Fibroblast of mammary gland (primary cell): ENCODE data around the gene CTNNBIP1.
A peak's percentile ranks its signal among the peaks of the same experiment; 100 is the strongest.

Experiments
- DNase-seq: peaks from one replicate; pipeline ENCODE4 v3.0.0-alpha.2; 2010; ENCODE audit warnings: low read depth
- H3K4me3 ChIP-seq: 2 replicates; pipeline ENCODE4 v1.5.1; 2011; ENCODE audit warnings: low read depth, mild to moderate bottlenecking, low read length, moderate library complexity; ENCODE audit not compliant: control insufficient read depth
- TF ChIP-seq, protein P1 (sequence below): conservative IDR thresholded peaks from 2 replicates; pipeline ENCODE4 v1.5.1; 2011; ENCODE audit warnings: low read depth, low read length, inconsistent platforms; ENCODE audit not compliant: control insufficient read depth, insufficient read depth

CTNNBIP1 gene

DNA sequence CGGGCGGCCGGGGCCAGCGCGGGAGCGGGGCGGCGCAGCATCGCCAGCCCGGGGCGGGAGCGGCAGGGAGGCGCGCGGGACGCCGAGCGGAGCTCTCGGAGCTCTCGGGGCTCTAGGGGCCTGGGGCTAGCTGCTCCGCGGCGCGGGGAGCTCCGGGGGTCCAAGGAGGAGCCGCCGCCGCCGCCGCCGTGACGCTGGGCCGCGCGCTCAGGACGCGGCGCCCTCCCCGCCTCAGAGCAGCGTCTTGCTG, 86.5 kb downstream of the CTNNBIP1 start:
- H3K4me3 ChIP-seq = peak overlapping the region; percentile 83
- DNase-seq = no peak
- TF ChIP-seq, protein P1, sequence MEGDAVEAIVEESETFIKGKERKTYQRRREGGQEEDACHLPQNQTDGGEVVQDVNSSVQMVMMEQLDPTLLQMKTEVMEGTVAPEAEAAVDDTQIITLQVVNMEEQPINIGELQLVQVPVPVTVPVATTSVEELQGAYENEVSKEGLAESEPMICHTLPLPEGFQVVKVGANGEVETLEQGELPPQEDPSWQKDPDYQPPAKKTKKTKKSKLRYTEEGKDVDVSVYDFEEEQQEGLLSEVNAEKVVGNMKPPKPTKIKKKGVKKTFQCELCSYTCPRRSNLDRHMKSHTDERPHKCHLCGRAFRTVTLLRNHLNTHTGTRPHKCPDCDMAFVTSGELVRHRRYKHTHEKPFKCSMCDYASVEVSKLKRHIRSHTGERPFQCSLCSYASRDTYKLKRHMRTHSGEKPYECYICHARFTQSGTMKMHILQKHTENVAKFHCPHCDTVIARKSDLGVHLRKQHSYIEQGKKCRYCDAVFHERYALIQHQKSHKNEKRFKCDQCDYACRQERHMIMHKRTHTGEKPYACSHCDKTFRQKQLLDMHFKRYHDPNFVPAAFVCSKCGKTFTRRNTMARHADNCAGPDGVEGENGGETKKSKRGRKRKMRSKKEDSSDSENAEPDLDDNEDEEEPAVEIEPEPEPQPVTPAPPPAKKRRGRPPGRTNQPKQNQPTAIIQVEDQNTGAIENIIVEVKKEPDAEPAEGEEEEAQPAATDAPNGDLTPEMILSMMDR = no peak

DNA sequence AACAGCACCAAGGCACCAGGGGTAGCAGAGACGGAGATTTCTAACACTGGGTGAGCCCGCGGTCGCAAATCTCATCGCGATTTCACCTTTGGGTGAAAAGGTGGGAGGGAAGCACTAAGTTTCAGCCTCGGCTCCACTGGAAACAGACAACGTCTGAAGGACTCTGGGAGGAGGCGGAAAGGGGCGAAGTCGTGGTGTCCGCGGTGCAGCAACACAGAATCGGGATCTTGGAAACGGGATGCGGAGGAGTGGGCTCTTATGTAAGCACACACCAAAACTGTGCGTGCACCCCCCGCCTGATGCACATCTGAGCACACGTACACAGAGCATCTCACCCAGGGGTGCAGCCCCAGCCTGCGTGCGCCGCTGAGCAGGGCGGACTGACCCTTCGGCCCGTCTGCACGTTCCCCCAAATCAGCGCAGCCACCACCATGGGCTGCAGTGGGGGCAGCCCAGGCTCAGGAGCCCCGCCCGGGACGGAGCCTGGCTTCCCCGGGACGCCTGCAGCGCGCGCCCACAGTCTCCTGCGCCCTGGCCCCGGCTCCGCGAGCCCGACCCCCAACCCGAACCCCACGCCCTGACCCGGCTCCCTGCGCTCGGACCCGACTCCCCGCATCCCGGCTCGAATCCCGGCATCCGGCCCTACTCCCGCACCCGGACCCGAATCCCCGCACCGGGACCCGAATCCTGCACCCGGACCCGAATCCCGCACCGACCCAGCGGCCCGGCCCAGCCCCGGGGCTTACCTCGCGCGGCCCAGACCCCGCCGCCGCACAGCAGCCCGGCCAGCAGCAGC, 87.0 kb downstream of the CTNNBIP1 start:
- DNase-seq = peak; percentile 17
- TF ChIP-seq, protein P1 = no peak
- peak overlapping the region; percentile 83 for H3K4me3 ChIP-seq

DNA sequence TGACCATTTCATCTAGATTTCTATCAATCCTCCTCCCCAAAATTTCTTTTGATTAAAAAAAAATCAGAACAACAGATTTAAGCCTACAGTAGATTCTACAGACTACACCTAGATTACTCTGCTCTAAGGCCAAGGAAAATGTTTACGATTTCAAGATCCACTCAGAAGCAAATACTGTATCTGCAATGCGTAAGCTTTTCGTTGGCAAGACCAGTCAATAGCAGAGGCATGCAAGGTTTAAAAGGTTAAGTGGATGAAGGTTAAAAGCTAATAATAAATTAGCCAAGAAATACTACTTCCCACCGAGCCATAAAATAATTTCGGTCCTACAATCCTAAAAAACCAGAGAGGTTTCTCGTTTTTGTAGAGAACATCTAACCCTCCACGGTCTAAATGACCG, 87.6 kb downstream of the CTNNBIP1 start:
- TF ChIP-seq, protein P1 = no peak
- DNase-seq = peak; percentile 32
- H3K4me3 ChIP-seq = peak overlapping the region; percentile 83

DNA sequence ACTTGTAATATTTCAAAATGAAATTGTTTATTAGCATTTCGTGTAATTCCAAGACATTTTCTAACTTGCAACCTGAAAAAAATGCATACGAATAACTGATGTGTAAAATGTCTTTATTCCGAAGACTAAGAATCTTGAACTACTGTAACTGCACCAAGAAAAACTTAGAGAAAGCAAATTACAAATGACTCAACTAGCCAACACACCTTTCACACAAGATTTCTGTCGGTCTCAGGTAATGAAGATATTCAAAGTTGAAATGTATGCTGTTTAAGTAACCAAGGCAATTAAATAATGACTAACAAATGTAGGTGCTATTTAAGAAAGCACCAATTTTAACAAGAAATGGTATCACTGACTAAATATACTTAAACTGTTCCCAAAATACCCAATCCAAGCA, 88.4 kb downstream of the CTNNBIP1 start:
- TF ChIP-seq, protein P1 = no peak
- H3K4me3 ChIP-seq = no peak overlapping the region
- DNase-seq = no peak

DNA sequence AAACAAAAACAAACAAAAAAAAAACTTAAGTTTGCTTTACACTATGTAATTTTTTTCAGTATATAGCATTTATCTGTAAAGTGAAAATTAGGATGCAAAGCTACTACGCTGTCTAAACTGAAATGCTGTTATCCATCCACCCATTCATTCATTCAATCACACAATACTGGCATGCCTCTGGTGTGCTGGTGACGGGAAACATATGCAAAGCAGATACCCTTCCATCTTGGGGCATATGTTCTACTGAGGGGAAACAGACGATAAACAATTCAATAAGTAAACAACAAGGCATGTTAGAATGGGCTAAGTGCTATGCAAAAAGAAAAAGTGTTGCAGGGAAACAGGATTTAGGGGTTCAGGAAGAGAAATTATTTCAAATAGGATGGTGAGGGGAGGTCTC, 89.5 kb downstream of the CTNNBIP1 start:
- no peak for DNase-seq
- TF ChIP-seq, protein P1 = no peak
- no peak overlapping the region for H3K4me3 ChIP-seq

DNA sequence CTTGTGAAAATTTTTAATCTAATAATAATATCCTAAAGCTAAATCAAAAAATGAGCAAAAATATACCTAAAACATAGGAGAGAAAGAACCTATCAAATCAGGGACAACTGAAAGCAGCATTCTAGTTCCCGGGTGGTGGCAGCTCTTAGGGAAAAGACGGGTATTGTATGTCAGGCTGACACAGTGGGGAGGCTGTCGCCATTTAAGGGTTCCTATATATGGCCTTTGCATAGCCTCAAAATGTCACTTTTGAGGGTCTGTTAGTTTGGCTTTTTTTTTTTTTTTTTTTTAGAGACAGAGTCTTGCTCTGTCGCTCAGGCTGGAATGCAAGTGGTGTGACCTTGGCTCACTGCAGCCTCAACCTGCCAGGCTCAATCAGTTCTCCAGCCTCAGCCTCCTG, 92.3 kb downstream of the CTNNBIP1 start:
- H3K4me3 ChIP-seq = no peak overlapping the region
- TF ChIP-seq, protein P1 = no peak
- no peak for DNase-seq

DNA sequence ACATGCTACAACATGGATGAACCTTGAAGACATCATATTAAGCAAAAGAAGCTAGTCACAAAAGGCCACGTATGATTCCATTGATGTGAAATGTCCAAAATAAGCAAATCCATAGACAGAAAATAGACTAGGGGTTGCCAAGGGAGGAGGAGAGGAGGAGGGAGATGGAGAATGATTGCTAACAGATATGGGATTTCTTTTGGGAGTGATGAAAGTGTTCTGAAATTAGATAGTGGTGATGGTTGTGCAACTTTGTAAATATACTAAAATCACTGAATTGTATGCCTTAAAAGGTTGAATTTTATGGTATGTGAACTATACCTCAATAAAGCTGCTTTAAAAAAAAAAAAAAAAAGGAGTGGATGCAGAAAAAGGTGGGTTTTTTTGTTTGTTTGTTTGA, 93.9 kb downstream of the CTNNBIP1 start:
- DNase-seq = peak; percentile 33
- H3K4me3 ChIP-seq = no peak overlapping the region
- TF ChIP-seq, protein P1 = no peak
